ENCODE results near the gene PRSS57.

- no peak for TF ChIP-seq CTCF (IDR thresholded peaks at IDR 0.05)
- no peak for TF ChIP-seq POLR2A (IDR thresholded peaks at IDR 0.05)
Observed at GRCh38 chr19:662207-662961, 32.9 kb downstream of the PRSS57 start.
